Measurements from ENCODE around the gene MMP20.

DNA sequence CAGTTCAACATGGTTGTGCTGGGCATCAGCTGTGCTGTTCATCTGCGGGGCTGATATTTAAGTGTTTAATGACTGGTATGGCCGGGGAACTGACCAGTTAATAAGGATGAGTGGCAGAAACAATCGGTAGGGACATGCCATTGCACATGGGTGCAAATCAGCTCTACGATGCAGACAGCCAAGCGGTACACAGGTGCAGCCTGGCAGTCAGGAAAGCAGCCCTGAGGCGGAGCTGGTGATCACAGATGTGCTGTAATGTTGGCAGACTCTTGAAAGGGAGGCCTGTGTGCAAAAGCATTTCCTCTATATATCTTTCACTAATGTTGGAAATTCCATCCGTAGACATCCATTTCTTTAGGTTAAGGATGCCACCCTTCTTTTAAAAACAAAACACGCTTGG, 1.1 kb downstream of the MMP20 start:
- TF ChIP-seq, protein P1, sequence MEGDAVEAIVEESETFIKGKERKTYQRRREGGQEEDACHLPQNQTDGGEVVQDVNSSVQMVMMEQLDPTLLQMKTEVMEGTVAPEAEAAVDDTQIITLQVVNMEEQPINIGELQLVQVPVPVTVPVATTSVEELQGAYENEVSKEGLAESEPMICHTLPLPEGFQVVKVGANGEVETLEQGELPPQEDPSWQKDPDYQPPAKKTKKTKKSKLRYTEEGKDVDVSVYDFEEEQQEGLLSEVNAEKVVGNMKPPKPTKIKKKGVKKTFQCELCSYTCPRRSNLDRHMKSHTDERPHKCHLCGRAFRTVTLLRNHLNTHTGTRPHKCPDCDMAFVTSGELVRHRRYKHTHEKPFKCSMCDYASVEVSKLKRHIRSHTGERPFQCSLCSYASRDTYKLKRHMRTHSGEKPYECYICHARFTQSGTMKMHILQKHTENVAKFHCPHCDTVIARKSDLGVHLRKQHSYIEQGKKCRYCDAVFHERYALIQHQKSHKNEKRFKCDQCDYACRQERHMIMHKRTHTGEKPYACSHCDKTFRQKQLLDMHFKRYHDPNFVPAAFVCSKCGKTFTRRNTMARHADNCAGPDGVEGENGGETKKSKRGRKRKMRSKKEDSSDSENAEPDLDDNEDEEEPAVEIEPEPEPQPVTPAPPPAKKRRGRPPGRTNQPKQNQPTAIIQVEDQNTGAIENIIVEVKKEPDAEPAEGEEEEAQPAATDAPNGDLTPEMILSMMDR (IDR thresholded peaks at IDR 0.05; ENCODE audit: insufficient read depth, low read depth, low read length), result no peak
- TF ChIP-seq EZH2 (IDR thresholded peaks at IDR 0.05; ENCODE audit: insufficient read depth, low read length), result no peak

Measured in astrocyte (in vitro differentiated cells and primary cell).